ENCODE data around the gene IQGAP2.

IQGAP2 gene

GRCh38 chr5:76475385-76475784 is 72.3 kb downstream of the IQGAP2 start:
- Histone ChIP-seq H3K4me3 (replicated peaks; ENCODE audit: low read depth, low read length) (no peak overlapping the region), H3K36me3 (ENCODE audit: control insufficient read depth, insufficient read depth, low read length) (no peaks in the 10 kb centered on the region), H3K27me3 (replicated peaks; ENCODE audit: control insufficient read depth, insufficient read depth, low read length) (no peaks in the 10 kb centered on the region)
- TF ChIP-seq, protein P1, sequence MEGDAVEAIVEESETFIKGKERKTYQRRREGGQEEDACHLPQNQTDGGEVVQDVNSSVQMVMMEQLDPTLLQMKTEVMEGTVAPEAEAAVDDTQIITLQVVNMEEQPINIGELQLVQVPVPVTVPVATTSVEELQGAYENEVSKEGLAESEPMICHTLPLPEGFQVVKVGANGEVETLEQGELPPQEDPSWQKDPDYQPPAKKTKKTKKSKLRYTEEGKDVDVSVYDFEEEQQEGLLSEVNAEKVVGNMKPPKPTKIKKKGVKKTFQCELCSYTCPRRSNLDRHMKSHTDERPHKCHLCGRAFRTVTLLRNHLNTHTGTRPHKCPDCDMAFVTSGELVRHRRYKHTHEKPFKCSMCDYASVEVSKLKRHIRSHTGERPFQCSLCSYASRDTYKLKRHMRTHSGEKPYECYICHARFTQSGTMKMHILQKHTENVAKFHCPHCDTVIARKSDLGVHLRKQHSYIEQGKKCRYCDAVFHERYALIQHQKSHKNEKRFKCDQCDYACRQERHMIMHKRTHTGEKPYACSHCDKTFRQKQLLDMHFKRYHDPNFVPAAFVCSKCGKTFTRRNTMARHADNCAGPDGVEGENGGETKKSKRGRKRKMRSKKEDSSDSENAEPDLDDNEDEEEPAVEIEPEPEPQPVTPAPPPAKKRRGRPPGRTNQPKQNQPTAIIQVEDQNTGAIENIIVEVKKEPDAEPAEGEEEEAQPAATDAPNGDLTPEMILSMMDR (IDR thresholded peaks at IDR 0.05; ENCODE audit: insufficient read depth, low read length, poor library complexity, severe bottlenecking): no peak
- DNase-seq (ENCODE audit: extremely low read depth, insufficient read length): no peak

DNA sequence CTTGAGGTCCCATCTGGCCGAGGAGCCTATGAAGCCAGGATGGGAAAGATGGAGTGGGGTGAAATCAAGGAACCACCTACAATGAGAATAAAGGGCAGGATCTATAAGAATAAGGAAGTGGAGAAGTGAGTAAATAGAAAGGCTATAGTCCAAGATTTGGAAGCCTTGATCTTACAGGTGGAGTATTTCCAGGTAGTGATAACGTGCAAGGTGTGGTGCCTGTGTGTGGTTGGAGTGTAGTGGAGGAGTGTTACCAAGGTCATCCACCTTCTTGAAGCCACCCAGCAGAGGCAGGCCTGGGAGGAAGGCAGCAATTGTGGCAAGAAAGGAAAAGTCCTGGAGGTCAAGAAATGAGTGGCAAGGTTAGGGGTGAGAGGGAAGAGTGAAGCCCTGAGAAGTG is 72.9 kb downstream of the IQGAP2 start:
- Histone ChIP-seq H3K36me3 (ENCODE audit: control insufficient read depth, insufficient read depth, low read length) (no peaks in the 10 kb centered on the region), H3K27me3 (replicated peaks; ENCODE audit: control insufficient read depth, insufficient read depth, low read length) (no peaks in the 10 kb centered on the region), H3K4me3 (replicated peaks; ENCODE audit: low read depth, low read length) (no peak overlapping the region)
- TF ChIP-seq, protein P1 (IDR thresholded peaks at IDR 0.05; ENCODE audit: insufficient read depth, low read length, poor library complexity, severe bottlenecking): no peak
- no peak for DNase-seq (ENCODE audit: extremely low read depth, insufficient read length)

- no peak overlapping the region for H3K4me3 ChIP-seq (replicated peaks; ENCODE audit: low read depth, low read length)
- TF ChIP-seq, protein P1 (IDR thresholded peaks at IDR 0.05; ENCODE audit: insufficient read depth, low read length, poor library complexity, severe bottlenecking): no peak
- no peaks in the 10 kb centered on the region for H3K36me3 ChIP-seq (ENCODE audit: control insufficient read depth, insufficient read depth, low read length)
- no peak for DNase-seq (ENCODE audit: extremely low read depth, insufficient read length)
- H3K27me3 ChIP-seq (replicated peaks; ENCODE audit: control insufficient read depth, insufficient read depth, low read length): no peaks in the 10 kb centered on the region
Measured at GRCh38 chr5:76476474-76477038, 73.5 kb downstream of the IQGAP2 start.

- TF ChIP-seq, protein P1 (IDR thresholded peaks at IDR 0.05; ENCODE audit: insufficient read depth, low read length, poor library complexity, severe bottlenecking): no peak
- Histone ChIP-seq H3K27me3 (replicated peaks; ENCODE audit: control insufficient read depth, insufficient read depth, low read length) (no peaks in the 10 kb centered on the region), H3K4me3 (replicated peaks; ENCODE audit: low read depth, low read length) (no peak overlapping the region), H3K36me3 (ENCODE audit: control insufficient read depth, insufficient read depth, low read length) (no peaks in the 10 kb centered on the region)
- no peak for DNase-seq (ENCODE audit: extremely low read depth, insufficient read length)
Measured at GRCh38 chr5:76477061-76477460, 74.0 kb downstream of the IQGAP2 start.

GRCh38 chr5:76477571-76477970 is 74.5 kb downstream of the IQGAP2 start:
- TF ChIP-seq, protein P1 (IDR thresholded peaks at IDR 0.05; ENCODE audit: insufficient read depth, low read length, poor library complexity, severe bottlenecking): no peak

GRCh38 chr5:76479281-76479680 is 76.2 kb downstream of the IQGAP2 start:
- no peaks in the 10 kb centered on the region for H3K36me3 ChIP-seq (ENCODE audit: control insufficient read depth, insufficient read depth, low read length)
- no peak for DNase-seq (ENCODE audit: extremely low read depth, insufficient read length)
- TF ChIP-seq, protein P1 (IDR thresholded peaks at IDR 0.05; ENCODE audit: insufficient read depth, low read length, poor library complexity, severe bottlenecking): no peak
- no peaks in the 10 kb centered on the region for H3K27me3 ChIP-seq (replicated peaks; ENCODE audit: control insufficient read depth, insufficient read depth, low read length)
- H3K4me3 ChIP-seq (replicated peaks; ENCODE audit: low read depth, low read length): no peak overlapping the region

More at GRCh38 chr5:76477571-76477970, 74.5 kb downstream of the IQGAP2 start:
- Histone ChIP-seq H3K27me3 (replicated peaks; ENCODE audit: control insufficient read depth, insufficient read depth, low read length) (no peaks in the 10 kb centered on the region), H3K4me3 (replicated peaks; ENCODE audit: low read depth, low read length) (no peak overlapping the region), H3K36me3 (ENCODE audit: control insufficient read depth, insufficient read depth, low read length) (no peaks in the 10 kb centered on the region)
- DNase-seq (ENCODE audit: extremely low read depth, insufficient read length): no peak

All from GM06990 (cell line).